ENCODE measurements around the gene AGFG2.
"Not testable (repeated sequence)": the region's sequence is repeated elsewhere in the genome, so short reads cannot be mapped to it uniquely, and the experiment has no call there.

AGFG2 gene

GRCh38 chr7:100521076-100521475 lies 17.9 kb upstream of the AGFG2 start:
- DNase-seq = no peak

GRCh38 chr7:100521909-100522593 lies 17.0 kb upstream of the AGFG2 start:
- DNase-seq = not testable (repeated sequence)

- not testable (repeated sequence) for DNase-seq
Observed at GRCh38 chr7:100523192-100523591, 15.8 kb upstream of the AGFG2 start.

- not testable (repeated sequence) for DNase-seq
Observed at GRCh38 chr7:100528108-100528866, 10.7 kb upstream of the AGFG2 start.

GRCh38 chr7:100532165-100533022 lies 6.6 kb upstream of the AGFG2 start:
- no peak for DNase-seq

GRCh38 chr7:100535982-100536381 lies 3.0 kb upstream of the AGFG2 start:
- not testable (repeated sequence) for DNase-seq

GRCh38 chr7:100536695-100537094 lies 2.3 kb upstream of the AGFG2 start:
- DNase-seq = not testable (repeated sequence)

GRCh38 chr7:100538348-100538653 lies 702 bp upstream of the AGFG2 start:
- DNase-seq = no peak

- no peak for DNase-seq
Observed at GRCh38 chr7:100539436-100540006, 518 bp downstream of the AGFG2 start.

- no peak for DNase-seq
Observed at GRCh38 chr7:100540073-100540723, 1.2 kb downstream of the AGFG2 start.

GRCh38 chr7:100541309-100541708 lies 2.3 kb downstream of the AGFG2 start:
- not testable (repeated sequence) for DNase-seq

- no peak for DNase-seq
Observed at GRCh38 chr7:100543586-100543985, 4.6 kb downstream of the AGFG2 start.

GRCh38 chr7:100544386-100544785 lies 5.4 kb downstream of the AGFG2 start:
- DNase-seq = no peak

- no peak for DNase-seq
Observed at GRCh38 chr7:100544967-100545359, 6.0 kb downstream of the AGFG2 start.

- DNase-seq = peak; percentile 95
Observed at GRCh38 chr7:100545360-100546128, 6.5 kb downstream of the AGFG2 start.

- DNase-seq = no peak
Observed at GRCh38 chr7:100546129-100546925, 7.3 kb downstream of the AGFG2 start.

- DNase-seq = no peak
Observed at GRCh38 chr7:100546926-100547800, 8.2 kb downstream of the AGFG2 start.

- peak; percentile 40 for DNase-seq
Observed at GRCh38 chr7:100547872-100548271, 8.9 kb downstream of the AGFG2 start.

GRCh38 chr7:100548446-100548845 lies 9.4 kb downstream of the AGFG2 start:
- DNase-seq = peak; percentile 73

- DNase-seq = no peak
Observed at GRCh38 chr7:100552532-100552931, 13.5 kb downstream of the AGFG2 start.
